GM18517 (cell line): ENCODE data around the gene PLCD1.
"Not testable (repeated sequence)": the region's sequence is repeated elsewhere in the genome, so short reads cannot be mapped to it uniquely, and the experiment has no call there.

Experiments
- ATAC-seq: cut with Tn5 transposase; IDR thresholded peaks from one replicate; pipeline ENCODE4 v1.9.1; 2021; ENCODE audit warnings: mild to moderate bottlenecking, moderate library complexity; ENCODE audit not compliant: unreplicated experiment

The PLCD1 gene

GRCh38 chr3:38038447-38038911 lies 9.0 kb upstream of the PLCD1 start:
- no peak for ATAC-seq

GRCh38 chr3:38036906-38037305 lies 7.5 kb upstream of the PLCD1 start:
- no peak for ATAC-seq

- no peak for ATAC-seq
Observed at GRCh38 chr3:38036286-38036685, 6.8 kb upstream of the PLCD1 start.

- not testable (repeated sequence) for ATAC-seq
Observed at GRCh38 chr3:38034335-38034734, 4.9 kb upstream of the PLCD1 start.

- not testable (repeated sequence) for ATAC-seq
Observed at GRCh38 chr3:38033586-38033985, 4.1 kb upstream of the PLCD1 start.

- ATAC-seq = no peak
Observed at GRCh38 chr3:38032328-38032865, 3.0 kb upstream of the PLCD1 start.

GRCh38 chr3:38031022-38031994 lies 1.9 kb upstream of the PLCD1 start:
- no peak for ATAC-seq

- ATAC-seq = no peak
Observed at GRCh38 chr3:38030126-38031021, 932 bp upstream of the PLCD1 start.

GRCh38 chr3:38028621-38029361 lies 651 bp downstream of the PLCD1 start:
- ATAC-seq = no peak

GRCh38 chr3:38027466-38028465 lies 1.7 kb downstream of the PLCD1 start:
- ATAC-seq = no peak

GRCh38 chr3:38026856-38027255 lies 2.6 kb downstream of the PLCD1 start:
- no peak for ATAC-seq

GRCh38 chr3:38022896-38023709 lies 6.3 kb downstream of the PLCD1 start:
- no peak for ATAC-seq

GRCh38 chr3:38022301-38022700 lies 7.1 kb downstream of the PLCD1 start:
- ATAC-seq = no peak

GRCh38 chr3:38021196-38021595 lies 8.2 kb downstream of the PLCD1 start:
- no peak for ATAC-seq

- no peak for ATAC-seq
Observed at GRCh38 chr3:38020342-38020726, 9.1 kb downstream of the PLCD1 start.

GRCh38 chr3:38019658-38020341 lies 9.6 kb downstream of the PLCD1 start:
- no peak for ATAC-seq

GRCh38 chr3:38018296-38019266 lies 10.9 kb downstream of the PLCD1 start:
- no peak for ATAC-seq
